Calu3 (cell line): ENCODE data around the gene SGSM1. TPM values are rescaled to one million over a fixed set of nuclear protein-coding genes. Genes with fewer than 3 reads are reported as not detected.
"Not testable (repeated sequence)": the region's sequence is repeated elsewhere in the genome, so short reads cannot be mapped to it uniquely, and the experiment has no call there.

ENCODE experiments used
- BruUV-seq: library from RNA; stranded (reverse); fragments of 400-500 nt; replicated peaks from 2 replicates; lab custom pipeline; 2021; lab: Mats Ljungman, UMichigan
- CTCF ChIA-PET: fragments of 300-600 bp; sonication (Branson Sonifier 250); formaldehyde crosslinking; loops from one replicate; lab custom pipeline; 2022; ENCODE audit warnings: antibody characterized with exemption; lab: Charles Lee
- DNase-seq: peaks from one replicate; pipeline ENCODE4 v3.0.0; 2022
- H3K27ac Mint-ChIP-seq: one replicate; pipeline ENCODE4 v1.8.0; 2022; ENCODE audit warnings: mixed read lengths; ENCODE audit not compliant: unreplicated experiment
- H3K27me3 Mint-ChIP-seq: one replicate; pipeline ENCODE4 v1.8.0; 2022; ENCODE audit warnings: mixed read lengths; ENCODE audit not compliant: unreplicated experiment
- H3K36me3 Mint-ChIP-seq: one replicate; pipeline ENCODE4 v1.8.0; 2022; ENCODE audit warnings: mild to moderate bottlenecking, moderate library complexity, mixed read lengths; ENCODE audit not compliant: insufficient read depth, unreplicated experiment
- H3K4me1 Mint-ChIP-seq: one replicate; pipeline ENCODE4 v1.8.0; 2022; ENCODE audit warnings: mild to moderate bottlenecking, low read depth, mixed read lengths; ENCODE audit not compliant: unreplicated experiment
- H3K4me3 Mint-ChIP-seq: one replicate; pipeline ENCODE4 v1.8.0; 2022; ENCODE audit warnings: mild to moderate bottlenecking, low read depth, moderate library complexity, mixed read lengths; ENCODE audit not compliant: unreplicated experiment
- H3K9me3 Mint-ChIP-seq: one replicate; pipeline ENCODE4 v1.8.0; 2022; ENCODE audit warnings: low read depth, mixed read lengths; ENCODE audit not compliant: unreplicated experiment
- CTCF ChIP-seq: fragments of 200-600 bp; IDR thresholded peaks from one replicate; pipeline ENCODE4 v1.8.0; 2022; ENCODE audit warnings: antibody characterized with exemption; ENCODE audit not compliant: unreplicated experiment
- intact Hi-C: fragments of 100-400 bp; cut with micrococcal nuclease; formaldehyde crosslinking; loops from one replicate; pipeline ENCODE4 v1.10.0; 2022; ENCODE audit not compliant: unreplicated experiment
- total RNA-seq: library from RNA; stranded (reverse); gene quantifications from 2 replicates; pipeline ENCODE4 v1.2.3, GENCODE V29; 2022

SGSM1 gene
- total RNA-seq, 1 experiment from 2014 or later, result 0.07 TPM

- intact Hi-C loops, result no loop called here
- peaks cover 76% of the 10 kb centered on the region for H3K27me3 Mint-ChIP-seq
- no peak overlapping the region for H3K4me3 Mint-ChIP-seq
- DNase-seq, result peak; percentile 21
- H3K4me1 Mint-ChIP-seq, result no peaks in the 10 kb centered on the region
- CTCF ChIA-PET, result no interaction called here
- peaks cover 3% of the 10 kb centered on the region for H3K9me3 Mint-ChIP-seq
- peak; percentile 24 for TF ChIP-seq CTCF
- no peaks in the 10 kb centered on the region for H3K36me3 Mint-ChIP-seq
- no TSS peak for BruUV-seq
- no peak overlapping the region for H3K27ac Mint-ChIP-seq
Measured at GRCh38 chr22:24834845-24835570, 29.0 kb downstream of the SGSM1 start.

- H3K27ac Mint-ChIP-seq, result no peak overlapping the region
Measured at GRCh38 chr22:24836282-24836681, 30.3 kb downstream of the SGSM1 start.

GRCh38 chr22:24837517-24837916 is 31.5 kb downstream of the SGSM1 start:
- peak; percentile 41 for DNase-seq
- CTCF ChIA-PET, result interaction anchor here (1.0 to 1.7 kb wide), 3 partner anchors 12 to 69 kb away, joined by 3 to 5 read pairs (median 3); no protein-coding TSS in a partner anchor
- peaks cover 72% of the 10 kb centered on the region for H3K27me3 Mint-ChIP-seq
- H3K9me3 Mint-ChIP-seq, H3K4me3 Mint-ChIP-seq, BruUV-seq, H3K4me1 Mint-ChIP-seq, H3K27ac Mint-ChIP-seq, H3K36me3 Mint-ChIP-seq: not testable (repeated sequence)
- intact Hi-C loops, result loop anchor here (2.0 kb wide), 1 partner anchor 69 kb away; no protein-coding TSS in a partner anchor

More at GRCh38 chr22:24836282-24836681, 30.3 kb downstream of the SGSM1 start:
- no peaks in the 10 kb centered on the region for H3K4me1 Mint-ChIP-seq
- H3K9me3 Mint-ChIP-seq, result peaks cover 3% of the 10 kb centered on the region
- H3K4me3 Mint-ChIP-seq, result no peak overlapping the region
- no peak for TF ChIP-seq CTCF
- intact Hi-C loops, result loop anchor here (2.0 kb wide), 1 partner anchor 67 kb away; no protein-coding TSS in a partner anchor
- BruUV-seq, result no TSS peak
- H3K27me3 Mint-ChIP-seq, result peaks cover 72% of the 10 kb centered on the region
- H3K36me3 Mint-ChIP-seq, result no peaks in the 10 kb centered on the region
- DNase-seq, result no peak
- CTCF ChIA-PET, result no interaction called here

GRCh38 chr22:24841261-24841660 is 35.2 kb downstream of the SGSM1 start:
- H3K27me3 Mint-ChIP-seq, result peaks cover 72% of the 10 kb centered on the region
- H3K27ac Mint-ChIP-seq, result no peak overlapping the region
- CTCF ChIA-PET, result no interaction called here
- no peak for TF ChIP-seq CTCF
- no TSS peak for BruUV-seq
- intact Hi-C loops, result no loop called here
- H3K4me1 Mint-ChIP-seq, result no peaks in the 10 kb centered on the region
- DNase-seq, result no peak
- H3K4me3 Mint-ChIP-seq, result no peak overlapping the region
- peaks cover 3% of the 10 kb centered on the region for H3K9me3 Mint-ChIP-seq
- no peaks in the 10 kb centered on the region for H3K36me3 Mint-ChIP-seq

- intact Hi-C loops, result no loop called here
- peaks cover 75% of the 10 kb centered on the region for H3K27me3 Mint-ChIP-seq
- H3K27ac Mint-ChIP-seq, result no peak overlapping the region
- no peaks in the 10 kb centered on the region for H3K4me1 Mint-ChIP-seq
- CTCF ChIA-PET, result no interaction called here
- DNase-seq, result no peak
- no peaks in the 10 kb centered on the region for H3K36me3 Mint-ChIP-seq
- H3K4me3 Mint-ChIP-seq, result no peak overlapping the region
- TF ChIP-seq CTCF, result no peak
- no TSS peak for BruUV-seq
- H3K9me3 Mint-ChIP-seq, result no peaks in the 10 kb centered on the region
Measured at GRCh38 chr22:24843048-24843447, 37.0 kb downstream of the SGSM1 start.
